AG09309 (cell line): Measurements from ENCODE around the gene SLC39A8.
"Not testable (repeated sequence)": the region's sequence is repeated elsewhere in the genome, so short reads cannot be mapped to it uniquely, and the experiment has no call there.

Source experiments
- DNase-seq: peaks from one replicate; pipeline ENCODE4 v3.0.0-alpha.2; 2010; ENCODE audit warnings: low read depth
- H3K4me3 ChIP-seq: 2 replicates; pipeline ENCODE4 v1.5.1; 2011; ENCODE audit warnings: mild to moderate bottlenecking, low read depth, low read length, moderate library complexity; ENCODE audit not compliant: control insufficient read depth
- TF ChIP-seq, protein P1 (sequence below): IDR thresholded peaks from 2 replicates; pipeline ENCODE4 v1.5.1; 2011; ENCODE audit warnings: mild to moderate bottlenecking, low read depth, low read length, inconsistent platforms; ENCODE audit not compliant: insufficient read depth, control insufficient read depth; ENCODE audit errors: missing control alignments

SLC39A8 gene

DNA sequence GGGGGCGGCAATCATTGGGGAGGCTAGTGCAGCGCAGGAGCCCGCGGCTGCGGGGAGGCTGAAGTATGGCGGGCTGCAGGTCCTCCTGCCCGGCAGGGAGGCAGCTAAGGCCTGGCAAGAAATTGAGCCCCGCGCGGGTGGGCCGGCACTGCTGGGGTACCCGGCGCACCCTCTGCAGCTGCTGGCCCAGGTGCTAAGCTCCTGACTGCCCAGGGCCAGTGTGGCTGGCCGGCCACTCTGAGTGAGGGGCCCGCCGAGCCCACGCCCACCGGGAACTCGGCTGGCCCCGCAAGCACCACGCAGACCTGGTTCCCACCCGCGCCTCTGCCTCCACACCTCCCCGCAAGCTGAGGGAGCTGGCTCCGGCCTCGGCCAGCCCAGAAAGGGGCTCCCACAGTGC, 94.9 kb downstream of the SLC39A8 start:
- DNase-seq = no peak
- TF ChIP-seq, protein P1, sequence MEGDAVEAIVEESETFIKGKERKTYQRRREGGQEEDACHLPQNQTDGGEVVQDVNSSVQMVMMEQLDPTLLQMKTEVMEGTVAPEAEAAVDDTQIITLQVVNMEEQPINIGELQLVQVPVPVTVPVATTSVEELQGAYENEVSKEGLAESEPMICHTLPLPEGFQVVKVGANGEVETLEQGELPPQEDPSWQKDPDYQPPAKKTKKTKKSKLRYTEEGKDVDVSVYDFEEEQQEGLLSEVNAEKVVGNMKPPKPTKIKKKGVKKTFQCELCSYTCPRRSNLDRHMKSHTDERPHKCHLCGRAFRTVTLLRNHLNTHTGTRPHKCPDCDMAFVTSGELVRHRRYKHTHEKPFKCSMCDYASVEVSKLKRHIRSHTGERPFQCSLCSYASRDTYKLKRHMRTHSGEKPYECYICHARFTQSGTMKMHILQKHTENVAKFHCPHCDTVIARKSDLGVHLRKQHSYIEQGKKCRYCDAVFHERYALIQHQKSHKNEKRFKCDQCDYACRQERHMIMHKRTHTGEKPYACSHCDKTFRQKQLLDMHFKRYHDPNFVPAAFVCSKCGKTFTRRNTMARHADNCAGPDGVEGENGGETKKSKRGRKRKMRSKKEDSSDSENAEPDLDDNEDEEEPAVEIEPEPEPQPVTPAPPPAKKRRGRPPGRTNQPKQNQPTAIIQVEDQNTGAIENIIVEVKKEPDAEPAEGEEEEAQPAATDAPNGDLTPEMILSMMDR = no peak
- no peak overlapping the region for H3K4me3 ChIP-seq

DNA sequence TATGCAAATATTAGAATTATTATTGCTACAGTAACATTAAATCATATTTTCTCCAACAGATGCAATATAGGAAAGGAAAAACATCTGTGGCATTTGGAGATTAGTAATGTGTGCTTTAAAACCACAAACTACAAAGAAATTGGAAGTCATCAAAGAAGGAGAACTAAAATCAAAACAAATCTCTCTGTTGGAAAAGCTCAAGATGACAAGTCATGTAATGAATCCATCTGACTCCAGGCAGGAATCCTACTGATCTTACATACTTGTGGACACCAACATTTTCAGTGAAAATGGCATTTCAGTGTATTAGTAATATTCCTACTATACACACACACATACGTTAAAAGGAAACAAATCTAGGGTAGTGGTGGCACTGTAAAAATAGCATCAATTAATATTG, 98.2 kb downstream of the SLC39A8 start:
- no peak overlapping the region for H3K4me3 ChIP-seq
- TF ChIP-seq, protein P1 = no peak
- DNase-seq = no peak

DNA sequence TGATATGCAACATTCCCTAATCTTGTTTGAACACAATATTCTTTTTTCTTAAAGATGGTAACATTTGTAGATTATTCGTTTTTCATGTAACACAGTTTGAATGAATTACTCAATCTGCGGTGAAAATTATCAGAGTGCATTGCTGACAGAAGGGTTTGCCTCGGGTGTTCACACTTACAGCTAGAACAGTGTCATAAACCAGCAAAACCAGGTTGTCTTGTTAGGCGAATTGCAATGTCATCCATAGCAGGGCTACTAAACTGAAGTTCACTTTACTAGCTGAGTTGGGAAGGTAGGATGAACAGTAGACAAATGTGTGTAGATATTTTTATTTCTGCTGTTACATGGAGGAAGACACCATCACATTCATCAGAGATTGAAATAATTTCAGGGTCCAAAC, 98.9 kb downstream of the SLC39A8 start:
- H3K4me3 ChIP-seq = no peak overlapping the region
- DNase-seq = no peak
- TF ChIP-seq, protein P1 = no peak

DNA sequence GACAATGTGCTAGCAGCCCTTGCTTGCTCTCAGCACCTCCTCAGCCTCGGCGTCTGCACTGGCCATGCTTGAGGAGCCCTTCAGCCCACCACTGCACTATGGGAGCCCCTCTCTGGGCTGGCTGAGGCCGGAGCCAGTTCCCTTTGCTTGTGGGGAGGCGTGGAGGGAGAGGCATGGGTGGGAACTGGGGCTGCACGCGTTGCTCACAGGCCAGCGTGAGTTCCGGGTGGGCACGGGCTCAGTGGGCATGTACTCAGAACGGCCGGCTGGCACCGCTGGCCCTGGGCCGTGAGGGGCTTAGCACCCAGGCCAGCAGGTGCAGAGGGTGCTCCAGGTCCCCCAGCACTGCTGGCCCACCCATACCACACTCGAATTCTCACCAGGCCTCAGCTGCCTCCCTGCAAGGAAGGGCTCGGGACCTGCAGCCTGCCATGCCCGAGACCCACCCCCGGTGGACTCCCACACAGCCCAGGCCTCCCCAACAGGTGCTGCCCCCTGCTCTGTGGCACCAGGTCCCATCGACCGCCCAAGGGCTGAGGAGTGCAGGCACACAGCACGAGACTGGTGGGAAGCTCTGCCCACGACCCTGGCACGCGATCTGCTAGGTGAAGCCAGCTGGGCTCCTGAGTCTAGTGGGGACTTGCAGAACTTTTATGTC, 100.3 kb downstream of the SLC39A8 start:
- DNase-seq = no peak
- TF ChIP-seq, protein P1 = no peak
- no peak overlapping the region for H3K4me3 ChIP-seq

DNA sequence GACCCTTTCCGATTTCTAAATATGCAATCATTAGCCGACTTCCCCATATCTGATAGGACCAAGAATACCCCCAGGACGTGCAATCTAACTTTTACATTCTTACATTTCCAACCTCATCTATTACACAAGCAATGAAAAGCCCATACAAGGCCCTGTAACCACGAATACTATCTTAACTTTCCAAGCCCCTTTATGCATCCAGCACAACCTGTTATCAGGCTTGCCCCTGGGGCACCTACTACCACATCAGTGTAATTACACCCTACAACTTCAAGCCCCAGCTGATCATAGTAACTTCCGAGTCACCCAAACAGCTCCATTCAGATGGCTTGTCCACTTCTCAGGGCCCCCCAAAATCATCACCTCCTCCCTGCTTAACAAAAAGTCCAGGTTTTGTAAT, 102.0 kb downstream of the SLC39A8 start:
- H3K4me3 ChIP-seq, DNase-seq: not testable (repeated sequence)

DNA sequence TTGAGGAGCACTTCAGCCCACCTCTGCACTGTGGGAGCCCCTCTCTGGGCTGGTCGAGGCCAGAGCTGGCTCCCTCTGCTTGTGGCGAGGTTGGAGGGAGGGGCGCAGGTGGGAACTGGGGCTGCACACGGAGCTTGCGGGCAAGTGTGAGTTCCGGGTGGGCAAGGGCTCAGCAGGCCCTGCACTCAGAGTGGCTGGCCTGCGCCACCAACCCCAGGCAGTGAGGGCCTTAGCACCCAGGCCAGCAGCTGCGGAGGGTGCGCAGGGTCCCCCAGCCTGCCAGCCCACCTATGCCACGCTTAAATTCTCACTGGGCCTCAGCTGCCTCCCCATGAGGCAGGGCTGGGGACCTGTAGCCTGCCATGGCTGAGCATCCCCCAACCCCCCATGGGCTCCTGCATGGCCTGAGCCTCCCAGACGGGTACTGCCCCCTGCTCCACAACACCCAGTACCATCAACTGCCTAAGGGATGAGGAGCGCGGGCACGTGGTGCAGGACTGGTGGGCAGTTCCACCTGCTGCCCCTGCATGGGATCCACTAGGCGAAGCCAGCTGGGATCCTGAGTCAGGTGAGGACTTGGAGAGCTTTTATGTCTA, 110.9 kb downstream of the SLC39A8 start:
- DNase-seq = no peak
- TF ChIP-seq, protein P1 = no peak
- no peak overlapping the region for H3K4me3 ChIP-seq

DNA sequence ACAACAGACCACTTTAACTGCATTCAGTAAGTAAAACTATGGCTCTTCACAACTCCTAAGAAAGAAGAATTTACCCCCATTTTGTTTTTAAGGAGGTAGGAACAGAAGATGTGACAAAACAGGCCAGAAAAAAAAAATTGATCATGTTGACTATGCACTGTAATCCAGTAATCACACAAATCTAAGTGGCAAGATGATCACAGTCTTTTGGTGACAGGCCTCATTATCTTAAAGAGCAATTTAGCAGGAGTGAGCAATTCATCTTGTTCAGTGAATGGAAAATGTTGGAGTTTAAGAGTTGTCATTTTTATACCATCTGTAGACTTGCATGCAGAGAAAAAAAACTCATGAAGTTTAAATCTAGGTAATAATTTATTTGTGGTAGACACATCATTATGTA, 115.1 kb downstream of the SLC39A8 start:
- TF ChIP-seq, protein P1 = no peak
- no peak overlapping the region for H3K4me3 ChIP-seq
- DNase-seq = no peak
